HG03159 (cell line): Measurements from ENCODE around the gene GTF2F1.
"Not testable (repeated sequence)": the region's sequence is repeated elsewhere in the genome, so short reads cannot be mapped to it uniquely, and the experiment has no call there.

ENCODE experiments used
- ATAC-seq: cut with Tn5 transposase; IDR thresholded peaks from one replicate; pipeline ENCODE4 v1.9.1; 2021; ENCODE audit warnings: mild to moderate bottlenecking, moderate library complexity; ENCODE audit not compliant: unreplicated experiment

Gene GTF2F1

DNA sequence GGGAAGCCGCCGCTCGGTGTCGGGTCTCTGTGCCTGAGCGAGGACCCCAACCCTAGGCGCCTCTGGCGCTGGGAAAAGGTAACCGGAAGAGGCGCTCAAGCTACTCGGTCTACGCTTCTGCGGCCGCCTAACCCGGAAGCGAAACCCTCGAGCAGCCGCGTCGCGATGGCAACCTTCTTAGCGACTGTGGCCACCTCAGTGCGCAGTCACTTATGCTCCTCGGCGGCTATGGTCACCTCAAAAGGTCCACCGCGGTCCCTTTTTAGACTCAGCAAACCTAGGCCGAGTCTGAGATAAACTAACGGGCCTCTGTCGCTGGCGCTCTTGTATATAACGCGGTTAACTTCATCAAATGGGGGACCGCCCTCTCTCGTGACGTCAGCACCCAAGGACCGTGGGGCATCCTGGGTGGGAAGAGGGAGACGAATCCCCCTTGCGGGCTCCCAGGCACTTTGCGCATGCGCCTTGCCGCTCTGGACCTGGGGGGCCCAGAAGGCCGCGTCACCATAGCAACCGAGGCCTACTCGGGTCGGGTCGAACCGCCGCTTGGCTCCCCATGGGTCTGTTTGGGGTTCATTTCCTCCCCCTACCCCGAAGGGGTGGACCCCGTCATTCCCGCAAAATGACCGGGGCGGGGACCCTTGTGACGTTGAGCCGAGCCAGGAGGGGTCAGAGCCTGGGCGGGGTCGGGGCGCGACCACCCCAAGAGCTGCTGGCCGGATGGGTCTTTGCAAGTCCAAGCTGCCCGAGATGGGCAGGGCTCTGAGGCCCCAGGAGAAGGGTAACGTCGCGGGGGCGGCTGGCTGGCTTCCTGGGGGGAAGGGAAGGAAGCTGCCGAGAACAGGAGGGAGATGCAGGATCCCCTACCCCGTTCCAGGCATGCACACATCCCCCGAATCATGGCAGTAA, at the start of gene GTF2F1:
GTF2F1 (minus strand) TSS at position 91 of the 909 bp plus-strand sequence. CDS start 169 bp downstream, outside the sequence.
- peak; percentile 80 for ATAC-seq

GRCh38 chr19:6442087-6442688, 49.2 kb upstream of the GTF2F1 start:
- no peak for ATAC-seq

GRCh38 chr19:6440905-6441304, 47.9 kb upstream of the GTF2F1 start:
- no peak for ATAC-seq

DNA sequence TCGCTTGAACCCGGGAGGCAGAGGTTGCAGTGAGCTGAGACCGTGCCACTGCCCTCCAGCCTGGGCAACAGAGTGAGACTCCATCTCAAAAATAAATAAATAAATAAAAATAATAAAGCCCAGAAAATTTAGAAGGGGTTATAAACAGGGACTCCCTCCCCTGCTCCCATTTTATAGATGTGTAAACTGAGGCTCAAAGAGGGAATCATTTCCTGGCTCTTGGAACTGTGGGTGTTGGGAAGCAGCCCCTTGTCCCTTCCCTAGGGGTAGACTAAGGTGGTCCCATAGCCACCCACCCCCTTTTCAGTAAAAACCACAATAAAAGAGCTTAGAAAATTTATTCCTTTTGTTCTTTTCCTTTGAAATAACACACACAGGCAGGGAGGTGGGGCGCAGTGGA, 46.8 kb upstream of the GTF2F1 start:
- ATAC-seq, result no peak

DNA sequence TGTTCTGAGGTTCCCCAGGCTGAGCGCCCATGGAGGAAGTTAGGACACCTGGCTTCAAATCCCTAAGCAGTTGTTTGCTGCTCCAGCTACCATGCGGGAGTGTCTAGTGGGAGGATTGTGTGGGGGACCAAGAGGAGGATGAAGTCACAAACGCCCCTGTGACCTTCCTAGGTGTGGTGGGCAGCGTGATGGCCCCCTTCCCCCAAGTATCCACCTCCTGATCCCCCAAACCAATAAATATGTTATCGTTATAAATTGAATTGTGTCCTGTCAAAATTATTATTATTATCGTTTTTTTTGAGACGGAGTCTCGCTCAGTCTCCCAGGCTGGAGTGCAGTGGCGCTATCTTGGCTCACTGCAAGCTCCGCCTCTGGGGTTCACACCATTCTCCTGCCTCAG, 40.7 kb upstream of the GTF2F1 start, which contains the start of gene SLC25A41:
SLC25A41 (minus strand) TSS at position 101 of the 400 bp plus-strand sequence; CDS start at position 31, 70 bp downstream.
- no peak for ATAC-seq

- no peak for ATAC-seq
Measured at GRCh38 chr19:6433165-6433564, 40.2 kb upstream of the GTF2F1 start.

DNA sequence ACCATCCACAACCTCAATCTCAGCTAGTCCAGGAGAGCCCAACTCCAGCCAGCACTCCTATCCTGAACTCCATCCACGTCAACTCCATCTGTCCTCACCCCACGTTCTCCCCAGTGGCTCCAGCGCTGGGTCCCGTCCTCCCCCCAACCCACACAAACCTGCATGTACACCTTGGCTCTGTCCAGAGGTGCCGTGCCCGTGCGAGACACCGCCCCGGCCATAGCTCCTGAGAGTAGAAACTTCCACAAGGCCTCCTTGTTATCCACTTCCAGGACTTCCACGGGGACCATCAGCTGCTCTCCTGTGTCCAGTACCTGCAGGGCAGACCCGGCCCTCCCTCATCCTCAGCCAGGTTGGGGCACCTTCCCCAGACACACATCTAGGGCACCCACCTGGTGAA, 38.9 kb upstream of the GTF2F1 start:
- no peak for ATAC-seq

- ATAC-seq, result no peak
Measured at GRCh38 chr19:6429419-6430221, 36.7 kb upstream of the GTF2F1 start.

DNA sequence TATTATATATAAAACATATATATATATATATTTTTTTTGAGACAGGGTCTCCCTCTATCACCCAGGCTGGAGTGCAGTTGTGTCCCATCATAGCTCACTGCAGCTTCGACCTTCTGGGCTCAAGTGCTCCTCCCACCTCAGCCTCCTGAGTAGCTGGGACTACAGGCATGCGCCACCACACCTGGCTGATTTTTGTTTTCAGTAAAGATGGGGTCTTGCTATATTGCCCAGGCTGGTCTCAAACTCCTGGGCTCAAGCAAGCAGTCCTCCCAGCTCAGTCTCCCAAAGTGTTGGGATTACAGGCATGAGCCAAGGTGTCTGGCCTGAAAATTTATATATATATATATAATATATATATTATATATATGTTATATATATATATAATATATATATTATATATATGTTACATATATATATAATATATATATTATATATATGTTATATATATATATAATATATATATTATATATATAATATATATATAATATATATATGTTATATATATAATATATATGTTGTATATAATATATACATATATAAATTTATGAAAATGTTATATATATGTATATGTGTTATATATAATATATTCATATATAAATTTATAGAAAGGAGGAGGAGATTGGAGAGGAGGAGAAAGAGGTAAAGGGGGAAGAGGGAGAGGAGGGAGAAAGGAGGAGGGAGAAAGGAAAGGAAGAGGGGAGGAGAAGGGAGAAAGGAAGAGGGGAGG, 35.9 kb upstream of the GTF2F1 start:
- ATAC-seq, result not testable (repeated sequence)

GRCh38 chr19:6427131-6427530, 34.2 kb upstream of the GTF2F1 start:
- no peak for ATAC-seq

DNA sequence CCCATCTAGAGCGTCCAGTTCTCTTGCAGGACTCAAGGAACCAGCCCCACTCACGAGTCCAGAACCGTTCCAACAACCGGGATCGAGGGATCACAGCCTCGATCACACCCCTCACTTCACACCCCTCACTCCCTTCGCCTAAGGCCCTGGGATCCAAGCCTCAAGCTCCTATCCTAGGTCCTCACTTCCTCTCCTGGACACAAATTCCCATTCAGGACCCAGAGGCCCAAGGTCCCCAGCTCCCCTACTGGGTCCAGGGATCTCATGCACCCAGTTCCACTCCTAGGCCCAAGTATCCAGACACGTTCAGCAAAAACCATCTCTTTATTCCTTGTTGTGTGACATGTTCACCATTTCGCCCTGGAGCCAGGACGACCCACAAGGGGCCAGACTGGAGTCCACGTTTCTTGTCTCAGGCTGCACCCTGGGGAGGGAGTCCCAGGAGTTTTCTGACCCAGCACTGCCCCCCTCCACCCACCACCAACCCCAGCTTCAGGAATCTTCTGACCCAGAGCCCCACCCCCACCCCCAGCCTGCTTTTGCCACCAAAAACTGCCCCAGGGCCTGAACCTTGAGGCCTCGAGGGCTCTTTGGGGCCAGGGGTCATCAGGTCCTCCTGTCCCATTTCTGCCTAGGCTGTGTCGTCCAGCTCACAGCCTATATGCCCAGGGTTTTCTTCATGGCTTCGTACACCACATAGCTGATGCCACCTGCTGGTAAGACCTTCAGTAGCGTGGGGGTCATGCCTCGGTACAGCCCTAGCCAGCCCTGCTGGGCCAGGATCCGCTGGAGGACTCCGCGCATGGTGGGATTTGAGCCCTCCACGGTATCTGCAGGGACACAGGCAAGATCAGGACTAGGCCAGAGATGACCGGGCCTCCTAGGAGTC, 33.0 kb upstream of the GTF2F1 start:
- no peak for ATAC-seq

GRCh38 chr19:6424939-6425731, 32.2 kb upstream of the GTF2F1 start:
- peak; percentile 89 for ATAC-seq

- ATAC-seq, result no peak
Measured at GRCh38 chr19:6424195-6424938, 31.4 kb upstream of the GTF2F1 start, which contains the start of gene KHSRP. Gene KHSRP, minus strand, starts transcription at chr19:6424811. Its CDS starts 110 bp downstream, at chr19:6424701.

DNA sequence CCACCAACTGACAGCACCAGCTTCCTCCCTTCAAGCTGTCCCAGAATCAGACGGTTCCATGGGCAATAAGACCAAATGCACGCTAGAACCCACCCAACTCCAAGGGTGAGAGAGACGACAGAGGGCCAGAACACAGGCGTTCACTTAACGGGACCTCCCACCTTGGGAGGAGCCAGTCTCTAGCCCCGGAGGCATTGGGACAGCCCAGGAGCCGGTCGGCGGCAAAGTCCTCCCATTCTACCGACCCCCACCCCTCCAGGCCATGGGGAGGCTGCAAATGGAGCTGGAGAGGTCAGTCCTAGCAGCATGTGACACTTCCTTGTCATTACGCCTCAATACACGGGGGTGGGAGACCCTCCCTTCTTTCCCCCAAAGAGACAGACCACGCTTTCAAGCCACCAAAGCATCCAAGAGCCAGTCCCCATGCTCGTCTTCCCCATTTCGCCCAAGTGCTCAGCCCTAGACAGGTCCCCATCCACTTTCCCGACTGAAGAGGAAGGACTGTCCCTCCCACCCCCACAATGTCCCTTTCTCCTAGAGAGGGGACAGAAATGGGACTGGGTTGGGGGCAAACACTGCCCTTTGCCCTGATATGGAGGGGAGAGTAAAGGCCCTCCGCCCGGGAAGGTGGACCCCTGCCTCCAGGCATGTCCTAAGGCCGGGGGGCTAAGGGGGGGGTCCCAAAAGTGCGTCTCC, 30.7 kb upstream of the GTF2F1 start:
- no peak for ATAC-seq

GRCh38 chr19:6421075-6422014, 28.4 kb upstream of the GTF2F1 start:
- no peak for ATAC-seq

DNA sequence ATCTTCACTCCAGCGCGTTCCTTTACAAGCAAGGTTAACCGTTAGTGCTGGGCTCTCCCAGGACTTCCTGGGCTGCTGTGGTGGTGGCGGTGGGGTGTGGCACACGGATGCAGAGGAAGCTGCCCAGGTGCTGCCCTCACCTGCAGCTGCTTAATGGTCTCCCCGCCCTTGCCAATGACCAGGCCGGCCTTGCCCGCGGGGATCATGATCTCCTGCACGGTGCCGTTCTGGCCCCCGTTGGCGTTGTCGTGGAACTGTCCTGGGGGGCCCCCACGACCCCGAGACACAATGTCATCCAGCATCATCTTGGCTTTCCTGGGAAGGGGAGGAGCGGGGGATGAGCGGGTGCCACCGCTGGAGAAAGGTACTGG, 25.6 kb upstream of the GTF2F1 start:
- ATAC-seq, result no peak
